OCI-LY7 (cell line): ENCODE data around the gene ZNF678.

Experiments used
- EZH2phosphoT487 ChIP-seq: fragments of 200-600 bp; sonication (generic); IDR thresholded peaks from 2 replicates; pipeline ENCODE4 v1.6.1; 2018; ENCODE audit warnings: low read depth, borderline replicate concordance, mild to moderate bottlenecking, mixed run types, antibody characterized with exemption, low read length, moderate library complexity, mixed read lengths
- TF ChIP-seq, protein P1 (sequence below): fragments of 200-600 bp; sonication (generic); conservative IDR thresholded peaks from 2 replicates; pipeline ENCODE4 v1.5.1; 2014; ENCODE audit warnings: mild to moderate bottlenecking, antibody characterized with exemption, low read length, moderate library complexity, mixed read lengths

DNA sequence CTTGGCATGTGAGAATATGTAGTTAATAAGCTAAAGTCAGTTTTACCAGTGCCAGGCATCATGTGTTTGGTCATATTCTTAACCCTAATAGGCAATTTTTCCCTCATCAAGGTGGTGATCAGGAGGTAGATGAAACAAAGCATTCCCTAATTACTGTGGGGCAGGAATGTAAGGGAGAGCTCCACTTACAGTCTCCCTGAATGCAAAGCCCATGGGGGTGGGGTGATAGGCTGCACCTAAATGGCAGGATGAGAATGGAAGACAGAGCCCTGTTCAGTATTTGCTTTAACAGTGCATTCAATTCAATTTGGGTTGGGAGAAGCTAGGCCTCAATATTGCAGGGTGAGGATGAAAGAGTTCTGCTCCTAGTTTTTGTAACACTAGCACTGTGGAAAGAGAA is 23.4 kb downstream of the ZNF678 start:
- TF ChIP-seq, protein P1, sequence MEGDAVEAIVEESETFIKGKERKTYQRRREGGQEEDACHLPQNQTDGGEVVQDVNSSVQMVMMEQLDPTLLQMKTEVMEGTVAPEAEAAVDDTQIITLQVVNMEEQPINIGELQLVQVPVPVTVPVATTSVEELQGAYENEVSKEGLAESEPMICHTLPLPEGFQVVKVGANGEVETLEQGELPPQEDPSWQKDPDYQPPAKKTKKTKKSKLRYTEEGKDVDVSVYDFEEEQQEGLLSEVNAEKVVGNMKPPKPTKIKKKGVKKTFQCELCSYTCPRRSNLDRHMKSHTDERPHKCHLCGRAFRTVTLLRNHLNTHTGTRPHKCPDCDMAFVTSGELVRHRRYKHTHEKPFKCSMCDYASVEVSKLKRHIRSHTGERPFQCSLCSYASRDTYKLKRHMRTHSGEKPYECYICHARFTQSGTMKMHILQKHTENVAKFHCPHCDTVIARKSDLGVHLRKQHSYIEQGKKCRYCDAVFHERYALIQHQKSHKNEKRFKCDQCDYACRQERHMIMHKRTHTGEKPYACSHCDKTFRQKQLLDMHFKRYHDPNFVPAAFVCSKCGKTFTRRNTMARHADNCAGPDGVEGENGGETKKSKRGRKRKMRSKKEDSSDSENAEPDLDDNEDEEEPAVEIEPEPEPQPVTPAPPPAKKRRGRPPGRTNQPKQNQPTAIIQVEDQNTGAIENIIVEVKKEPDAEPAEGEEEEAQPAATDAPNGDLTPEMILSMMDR: no peak
- TF ChIP-seq EZH2phosphoT487: no peak
